ENCODE data around the gene ACAN. TPM values are rescaled to one million over a fixed set of nuclear protein-coding genes. Genes with fewer than 3 reads are reported as not detected.

ACAN gene
- total RNA-seq, 2 experiments from 2014 or later: not detected

DNA sequence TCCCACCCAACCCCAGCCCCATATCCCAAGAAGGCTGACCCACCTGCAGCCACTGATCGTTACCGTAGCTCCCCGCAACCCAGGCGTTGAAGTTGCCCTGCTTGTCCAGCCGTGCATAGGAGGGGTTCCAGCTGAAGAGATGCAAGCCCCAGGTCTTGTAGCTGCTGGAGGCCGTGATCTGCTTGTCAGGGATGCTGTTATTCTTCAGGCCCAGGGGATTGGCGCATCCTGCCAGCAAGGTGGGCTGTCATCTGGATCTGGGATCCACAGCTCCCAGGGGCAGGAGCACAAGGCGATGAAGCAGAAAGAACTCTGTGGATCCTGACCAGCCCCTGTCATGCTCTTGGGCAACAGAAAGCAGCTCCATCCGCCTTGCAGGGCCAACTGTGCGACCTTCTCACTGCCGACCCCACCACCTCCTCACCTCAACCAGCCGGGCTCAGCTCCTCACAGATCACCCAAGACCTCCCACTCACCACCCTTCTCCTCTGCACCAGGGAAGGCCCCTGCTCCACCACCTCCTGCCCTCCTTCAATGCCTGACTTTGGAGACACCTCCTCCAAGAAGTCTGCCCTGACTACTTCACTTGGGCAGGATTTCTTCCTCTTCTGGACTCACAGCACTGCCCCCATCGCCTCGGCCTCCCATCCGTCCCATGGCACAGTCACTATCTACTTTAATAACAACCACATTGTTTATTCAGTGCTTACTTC is 98.4 kb downstream of the ACAN start:
- ATAC-seq (no peak), DNase-seq (no peak)
- Mint-ChIP-seq H3K36me3 (ENCODE audit: low read depth) (peaks cover 2% of the 10 kb centered on the region), H3K9me3 (no peaks in the 10 kb centered on the region), H3K27me3 (no peaks in the 10 kb centered on the region), H3K27ac (no peak overlapping the region), H3K4me3 (no peak overlapping the region), H3K4me1 (ENCODE audit: low read depth) (peaks cover 35% of the 10 kb centered on the region)
- POLR2A ChIA-PET: interaction anchor here (1.7 kb wide), 1 partner anchor 12 kb away, joined by 5 read pairs; the partner anchor contains the start of gene MFGE8
- CTCF ChIA-PET: interaction anchor here (1.4 to 4.8 kb wide), 3 partner anchors 7 to 277 kb away, joined by 3 to 50 read pairs (median 5); partner anchors contain the start of gene HAPLN3
- intact Hi-C loops (cut with micrococcal nuclease): loop anchor here (5.0 to 10.0 kb wide), 2 partner anchors 116 to 273 kb away; no protein-coding TSS in a partner anchor
- TF ChIP-seq, protein P1, sequence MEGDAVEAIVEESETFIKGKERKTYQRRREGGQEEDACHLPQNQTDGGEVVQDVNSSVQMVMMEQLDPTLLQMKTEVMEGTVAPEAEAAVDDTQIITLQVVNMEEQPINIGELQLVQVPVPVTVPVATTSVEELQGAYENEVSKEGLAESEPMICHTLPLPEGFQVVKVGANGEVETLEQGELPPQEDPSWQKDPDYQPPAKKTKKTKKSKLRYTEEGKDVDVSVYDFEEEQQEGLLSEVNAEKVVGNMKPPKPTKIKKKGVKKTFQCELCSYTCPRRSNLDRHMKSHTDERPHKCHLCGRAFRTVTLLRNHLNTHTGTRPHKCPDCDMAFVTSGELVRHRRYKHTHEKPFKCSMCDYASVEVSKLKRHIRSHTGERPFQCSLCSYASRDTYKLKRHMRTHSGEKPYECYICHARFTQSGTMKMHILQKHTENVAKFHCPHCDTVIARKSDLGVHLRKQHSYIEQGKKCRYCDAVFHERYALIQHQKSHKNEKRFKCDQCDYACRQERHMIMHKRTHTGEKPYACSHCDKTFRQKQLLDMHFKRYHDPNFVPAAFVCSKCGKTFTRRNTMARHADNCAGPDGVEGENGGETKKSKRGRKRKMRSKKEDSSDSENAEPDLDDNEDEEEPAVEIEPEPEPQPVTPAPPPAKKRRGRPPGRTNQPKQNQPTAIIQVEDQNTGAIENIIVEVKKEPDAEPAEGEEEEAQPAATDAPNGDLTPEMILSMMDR (IDR thresholded peaks at IDR 0.05): no peak

DNA sequence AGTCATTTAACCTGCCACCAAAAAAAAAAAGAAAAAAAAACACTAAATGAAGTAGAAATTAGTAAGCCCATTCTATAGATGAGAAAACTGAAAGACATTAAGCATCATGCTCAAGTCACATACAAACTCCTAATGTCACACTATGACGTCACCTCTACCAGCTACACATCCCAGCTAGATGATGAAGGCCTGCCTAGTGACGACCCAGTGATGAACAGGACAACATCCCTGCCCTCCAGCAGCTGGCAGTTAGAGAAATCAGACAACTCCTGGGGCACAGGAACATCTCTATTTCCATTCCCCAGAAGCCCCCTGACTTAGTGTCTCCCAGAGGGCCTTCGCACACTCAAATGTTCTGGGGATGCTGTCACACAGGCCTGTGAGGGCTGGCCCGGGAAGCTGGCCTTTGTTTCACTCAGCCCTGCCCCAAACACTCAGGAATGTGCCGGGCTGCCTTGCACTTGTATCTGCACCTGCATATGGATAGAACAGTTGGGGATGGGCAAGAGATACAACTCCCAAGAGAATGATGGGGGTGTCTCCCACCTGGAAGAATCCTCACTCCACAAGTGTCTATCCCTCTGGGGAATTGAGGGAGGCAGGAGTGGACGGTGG is 99.1 kb downstream of the ACAN start:
- ChIA-PET CTCF (interaction anchor here (0.7 to 4.8 kb wide), 6 partner anchors 7 to 278 kb away, joined by 3 to 50 read pairs (median 5); partner anchors contain the start of gene HAPLN3), POLR2A (interaction anchor here (0.8 to 1.7 kb wide), 2 partner anchors 11 to 14 kb away, joined by 4 to 5 read pairs; partner anchors contain the start of gene MFGE8)
- H3K36me3 Mint-ChIP-seq (ENCODE audit: low read depth): peaks cover 2% of the 10 kb centered on the region
- H3K4me3 Mint-ChIP-seq: no peak overlapping the region
- H3K9me3 Mint-ChIP-seq: no peaks in the 10 kb centered on the region
- no peak for ATAC-seq
- no peaks in the 10 kb centered on the region for H3K27me3 Mint-ChIP-seq
- no peak for DNase-seq
- intact Hi-C loops (cut with micrococcal nuclease): loop anchor here (5.0 to 10.0 kb wide), 2 partner anchors 115 to 272 kb away; no protein-coding TSS in a partner anchor
- H3K4me1 Mint-ChIP-seq (ENCODE audit: low read depth): peaks cover 29% of the 10 kb centered on the region
- TF ChIP-seq, protein P1 (IDR thresholded peaks at IDR 0.05): no peak
- no peak overlapping the region for H3K27ac Mint-ChIP-seq

- Mint-ChIP-seq H3K36me3 (ENCODE audit: low read depth) (peaks cover 2% of the 10 kb centered on the region), H3K27ac (no peak overlapping the region), H3K27me3 (no peaks in the 10 kb centered on the region), H3K4me3 (no peak overlapping the region), H3K4me1 (ENCODE audit: low read depth) (peaks cover 24% of the 10 kb centered on the region), H3K9me3 (no peaks in the 10 kb centered on the region)
- TF ChIP-seq, protein P1 (IDR thresholded peaks at IDR 0.05): no peak
- CTCF ChIA-PET: interaction anchor here (0.7 to 4.8 kb wide), 9 partner anchors 8 to 336 kb away, joined by 3 to 50 read pairs (median 4); partner anchors contain the start of gene HAPLN3
- intact Hi-C loops (cut with micrococcal nuclease): loop anchor here (5.0 to 10.0 kb wide), 2 partner anchors 114 to 272 kb away; no protein-coding TSS in a partner anchor
- DNase-seq: no peak
- POLR2A ChIA-PET: interaction anchor here (0.8 to 1.7 kb wide), 4 partner anchors 10 to 14 kb away, joined by 4 to 6 read pairs (median 6); partner anchors contain the start of gene MFGE8
- no peak for ATAC-seq
Observed at GRCh38 chr15:88902846-88903245, 99.6 kb downstream of the ACAN start.

DNA sequence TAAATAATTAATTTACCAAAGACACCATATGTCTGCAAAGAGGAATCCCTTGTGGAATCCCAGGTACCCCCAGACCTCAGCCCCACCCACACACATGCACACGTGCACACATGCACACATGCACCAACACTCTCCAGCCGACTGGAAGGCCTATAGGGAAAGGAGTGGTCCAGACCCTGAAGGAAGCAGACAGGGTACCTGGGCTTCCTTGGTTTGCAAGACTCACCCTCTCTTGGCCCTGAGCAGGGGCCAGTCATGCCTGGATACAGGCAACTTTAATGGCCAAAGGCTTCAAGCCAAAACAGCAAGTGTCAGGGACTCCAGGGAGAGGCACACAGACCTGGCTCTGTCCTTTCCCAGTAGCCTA is 101.0 kb downstream of the ACAN start:
- peaks cover 22% of the 10 kb centered on the region for H3K4me1 Mint-ChIP-seq (ENCODE audit: low read depth)
- no peaks in the 10 kb centered on the region for H3K9me3 Mint-ChIP-seq
- intact Hi-C loops (cut with micrococcal nuclease): loop anchor here (5.0 to 10.0 kb wide), 2 partner anchors 113 to 271 kb away; no protein-coding TSS in a partner anchor
- ChIA-PET CTCF (interaction anchor here (0.6 to 4.8 kb wide), 60 partner anchors 9 to 439 kb away, joined by 3 to 50 read pairs (median 4); partner anchors contain the start of genes HAPLN3, ISG20, MFGE8 and MRPL46), POLR2A (interaction anchor here (1.3 to 1.4 kb wide), 2 partner anchors 10 to 210 kb away, joined by 3 to 4 read pairs; no protein-coding TSS in a partner anchor)
- TF ChIP-seq, protein P1 (IDR thresholded peaks at IDR 0.05): no peak
- peak overlapping the region; percentile 69 for H3K27ac Mint-ChIP-seq
- no peaks in the 10 kb centered on the region for H3K27me3 Mint-ChIP-seq
- ATAC-seq: peak; percentile 5
- no peak overlapping the region for H3K4me3 Mint-ChIP-seq
- peaks cover 2% of the 10 kb centered on the region for H3K36me3 Mint-ChIP-seq (ENCODE audit: low read depth)
- DNase-seq: no peak

All from activated CD8-positive, alpha-beta T cell treated with anti-CD3 and anti-CD28 coated beads for 36 hours (primary cell).